Vagina (tissue), 2 donors: ENCODE data around the gene DNAJC9. TPM values are rescaled to one million over a fixed set of nuclear protein-coding genes. Genes with fewer than 3 reads are reported as not detected.

Experiments used
- DNase-seq, 2 donors: peaks; one replicate each; pipeline ENCODE4 v3.0.0-alpha.2; 2017; ENCODE audit errors: extremely low spot score in 2 of 2
- H3K27ac ChIP-seq: fragments of 200-600 bp; sonication (generic); one replicate; pipeline ENCODE4 v1.5.1; 2019
- H3K27me3 ChIP-seq: fragments of 200-600 bp; sonication (generic); one replicate; pipeline ENCODE4 v1.5.1; 2019
- H3K36me3 ChIP-seq, 2 donors: fragments of 200-600 bp; sonication (generic); one replicate each; pipeline ENCODE4 v1.5.1; 2017 to 2019
- H3K4me1 ChIP-seq: fragments of 200-600 bp; sonication (generic); one replicate; pipeline ENCODE4 v1.5.1; 2019
- H3K4me3 ChIP-seq, 2 donors: fragments of 200-600 bp; sonication (generic); 1 replicate in 1 of 2; 2 replicates in 1 of 2; pipeline ENCODE4 v1.5.1; 2016 to 2019
- H3K9me3 ChIP-seq: fragments of 200-600 bp; sonication (generic); one replicate; pipeline ENCODE4 v1.5.1; 2019
- POLR2A ChIP-seq, 2 donors: fragments of 450-650 bp; IDR thresholded peaks; one replicate each; pipeline ENCODE4 v1.6.1; 2017; ENCODE audit warnings: antibody characterized with exemption in 2 of 2, mild to moderate bottlenecking in 2 of 2, moderate library complexity in 2 of 2
- POLR2AphosphoS5 ChIP-seq, 2 donors: sonication (generic); formaldehyde crosslinking; IDR thresholded peaks; one replicate each; pipeline ENCODE4 v1.9.0; 2017; ENCODE audit warnings: antibody characterized with exemption in 2 of 2, mild to moderate bottlenecking in 2 of 2, low read depth in 1 of 2; ENCODE audit not compliant: insufficient read depth in 1 of 2
- intact Hi-C: fragments of 100-400 bp; cut with DNase I; formaldehyde crosslinking; loops from one replicate; pipeline ENCODE4 v1.15.1; 2023
- total RNA-seq: library from RNA; depleted of rRNA; stranded (reverse); fragments of >200 nt; gene quantifications from one replicate; pipeline ENCODE4 v1.2.3, GENCODE V29; 2016
- TF ChIP-seq, protein P1 (sequence below), 3 experiments: fragments of 450-650 bp in 2 of 3; fragments of 200-600 bp in 1 of 3; sonication (generic) in 1 of 3; IDR thresholded peaks; one replicate each; pipeline ENCODE4 v1.5.1; 2017 to 2019; ENCODE audit warnings: antibody characterized with exemption in 3 of 3, mild to moderate bottlenecking in 2 of 3, moderate library complexity in 2 of 3

The DNAJC9 gene
- total RNA-seq, 1 donor from 2014 or later = 16.2 TPM

DNA sequence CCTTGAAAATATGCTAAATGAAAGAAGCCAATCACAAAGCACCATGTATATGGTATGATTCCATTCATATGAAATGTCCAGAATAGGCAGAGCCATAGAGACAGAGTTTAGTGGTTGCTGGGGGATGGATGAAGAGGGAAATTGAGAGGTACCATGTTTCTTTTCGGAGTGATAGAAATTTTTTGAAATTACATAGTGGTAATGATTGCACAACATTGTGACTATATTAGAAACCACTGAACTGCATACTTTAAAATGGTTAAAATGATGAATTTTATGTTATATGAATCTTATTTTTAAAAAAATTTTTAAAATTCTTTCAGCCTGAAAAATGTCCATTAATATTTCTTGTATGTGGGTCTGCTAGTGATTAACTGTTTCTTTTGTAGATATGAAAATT, 26.1 kb downstream of the DNAJC9 start:
- Histone ChIP-seq H3K36me3 (peaks cover 0 to 17% of the 10 kb centered on the region in 2 donors), H3K4me1 (no peaks in the 10 kb centered on the region), H3K27me3 (no peaks in the 10 kb centered on the region), H3K4me3 (no peak overlapping the region), H3K9me3 (no peaks in the 10 kb centered on the region), H3K27ac (no peak overlapping the region)
- TF ChIP-seq, protein P1, sequence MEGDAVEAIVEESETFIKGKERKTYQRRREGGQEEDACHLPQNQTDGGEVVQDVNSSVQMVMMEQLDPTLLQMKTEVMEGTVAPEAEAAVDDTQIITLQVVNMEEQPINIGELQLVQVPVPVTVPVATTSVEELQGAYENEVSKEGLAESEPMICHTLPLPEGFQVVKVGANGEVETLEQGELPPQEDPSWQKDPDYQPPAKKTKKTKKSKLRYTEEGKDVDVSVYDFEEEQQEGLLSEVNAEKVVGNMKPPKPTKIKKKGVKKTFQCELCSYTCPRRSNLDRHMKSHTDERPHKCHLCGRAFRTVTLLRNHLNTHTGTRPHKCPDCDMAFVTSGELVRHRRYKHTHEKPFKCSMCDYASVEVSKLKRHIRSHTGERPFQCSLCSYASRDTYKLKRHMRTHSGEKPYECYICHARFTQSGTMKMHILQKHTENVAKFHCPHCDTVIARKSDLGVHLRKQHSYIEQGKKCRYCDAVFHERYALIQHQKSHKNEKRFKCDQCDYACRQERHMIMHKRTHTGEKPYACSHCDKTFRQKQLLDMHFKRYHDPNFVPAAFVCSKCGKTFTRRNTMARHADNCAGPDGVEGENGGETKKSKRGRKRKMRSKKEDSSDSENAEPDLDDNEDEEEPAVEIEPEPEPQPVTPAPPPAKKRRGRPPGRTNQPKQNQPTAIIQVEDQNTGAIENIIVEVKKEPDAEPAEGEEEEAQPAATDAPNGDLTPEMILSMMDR (IDR thresholded peaks at IDR 0.05) = no peak
- no peak for TF ChIP-seq POLR2AphosphoS5 (IDR thresholded peaks at IDR 0.05; ENCODE audit: insufficient read depth in 1 of 2, low read depth in 1 of 2)
- TF ChIP-seq POLR2A (IDR thresholded peaks at IDR 0.05) = no peak
- no peak for DNase-seq
- intact Hi-C loops = no loop called here

DNA sequence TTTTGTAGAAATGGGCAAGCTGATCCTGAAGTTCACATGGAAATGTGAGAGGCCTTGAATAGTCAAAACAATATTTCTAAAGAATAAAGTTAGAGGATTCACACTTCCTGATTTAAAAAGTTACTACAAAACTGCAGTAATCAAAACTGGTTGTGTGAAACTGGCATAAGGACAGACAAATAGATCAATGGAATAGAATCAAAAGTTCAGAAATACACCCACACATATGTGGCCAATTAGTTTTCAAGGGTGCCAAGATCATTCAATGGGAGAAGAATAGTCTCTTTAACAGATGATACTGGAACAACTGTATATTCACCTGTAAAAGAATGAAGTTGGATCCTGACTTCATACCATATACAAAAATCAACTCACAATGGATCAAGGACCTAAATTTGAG, 27.7 kb downstream of the DNAJC9 start:
- no peak for TF ChIP-seq POLR2AphosphoS5 (IDR thresholded peaks at IDR 0.05; ENCODE audit: insufficient read depth in 1 of 2, low read depth in 1 of 2)
- intact Hi-C loops = no loop called here

GRCh38 chr10:73218431-73219191, 28.4 kb downstream of the DNAJC9 start:
- TF ChIP-seq POLR2A (IDR thresholded peaks at IDR 0.05) (no peak), POLR2AphosphoS5 (IDR thresholded peaks at IDR 0.05; ENCODE audit: insufficient read depth in 1 of 2, low read depth in 1 of 2) (no peak)
- TF ChIP-seq, protein P1 (IDR thresholded peaks at IDR 0.05) = no peak
- no peak for DNase-seq
- no peaks in the 10 kb centered on the region for H3K4me1 ChIP-seq
- H3K4me3 ChIP-seq = no peak overlapping the region
- H3K36me3 ChIP-seq = peaks cover 0 to 17% of the 10 kb centered on the region in 2 donors
- intact Hi-C loops = no loop called here
- no peak overlapping the region for H3K27ac ChIP-seq
- H3K27me3 ChIP-seq = no peaks in the 10 kb centered on the region
- H3K9me3 ChIP-seq = no peaks in the 10 kb centered on the region

More for the DNA sequence above, 27.7 kb downstream of the DNAJC9 start:
- Histone ChIP-seq H3K4me1 (no peaks in the 10 kb centered on the region), H3K27me3 (no peaks in the 10 kb centered on the region), H3K36me3 (peaks cover 0 to 17% of the 10 kb centered on the region in 2 donors), H3K4me3 (no peak overlapping the region), H3K27ac (no peak overlapping the region), H3K9me3 (no peaks in the 10 kb centered on the region)
- DNase-seq = no peak

DNA sequence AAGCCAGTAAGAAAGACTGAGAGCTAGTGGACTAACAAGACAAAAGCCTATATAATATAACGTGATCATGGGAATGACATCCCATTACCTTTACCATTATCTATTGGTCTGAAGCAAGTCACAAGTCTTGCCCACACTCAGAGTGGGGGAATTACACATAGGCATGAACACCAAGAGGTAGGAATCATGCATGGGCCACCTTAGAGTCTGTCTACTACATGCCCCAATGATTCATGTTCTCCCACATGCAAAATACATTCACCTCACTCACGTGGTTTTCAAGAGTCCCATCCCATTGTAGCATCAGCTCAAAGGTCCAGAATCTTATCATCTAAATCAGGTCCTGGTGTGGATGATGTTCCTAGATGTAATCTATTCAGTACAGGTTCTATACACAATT, 29.4 kb downstream of the DNAJC9 start:
- Histone ChIP-seq H3K27ac (no peak overlapping the region), H3K4me1 (no peaks in the 10 kb centered on the region), H3K36me3 (peaks cover 0 to 17% of the 10 kb centered on the region in 2 donors), H3K27me3 (no peaks in the 10 kb centered on the region), H3K4me3 (no peak overlapping the region), H3K9me3 (no peaks in the 10 kb centered on the region)
- intact Hi-C loops = no loop called here
- no peak for DNase-seq
- no peak for TF ChIP-seq POLR2AphosphoS5 (IDR thresholded peaks at IDR 0.05; ENCODE audit: insufficient read depth in 1 of 2, low read depth in 1 of 2)
- TF ChIP-seq POLR2A (IDR thresholded peaks at IDR 0.05) = no peak

GRCh38 chr10:73215749-73216148, 31.3 kb downstream of the DNAJC9 start:
- Histone ChIP-seq H3K9me3 (no peaks in the 10 kb centered on the region), H3K27ac (no peak overlapping the region), H3K27me3 (no peaks in the 10 kb centered on the region), H3K4me1 (no peaks in the 10 kb centered on the region), H3K36me3 (peaks cover 0 to 17% of the 10 kb centered on the region in 2 donors), H3K4me3 (no peak overlapping the region)
- intact Hi-C loops = no loop called here
- no peak for DNase-seq
- TF ChIP-seq POLR2AphosphoS5 (IDR thresholded peaks at IDR 0.05; ENCODE audit: insufficient read depth in 1 of 2, low read depth in 1 of 2) (no peak), POLR2A (IDR thresholded peaks at IDR 0.05) (no peak)
- TF ChIP-seq, protein P1 (IDR thresholded peaks at IDR 0.05) = no peak
